Daoy (cell line): Measurements from ENCODE around the gene NR2E3. TPM values are rescaled to one million over a fixed set of nuclear protein-coding genes. Genes with fewer than 3 reads are reported as not detected.
A peak's percentile ranks its signal among the peaks of the same experiment; 100 is the strongest.

Experiments used
- DNase-seq: peaks from one replicate; pipeline ENCODE4 v3.0.0-alpha.2; 2015; ENCODE audit warnings: low read depth
- total RNA-seq: library from RNA; depleted of rRNA; stranded (reverse); fragments of >200 nt; shearing (Covaris generic); gene quantifications from 2 replicates; pipeline ENCODE4 v1.2.3, GENCODE V29; 2014; rRNA removed

Gene NR2E3
- total RNA-seq = not detected in 2 replicates

DNA sequence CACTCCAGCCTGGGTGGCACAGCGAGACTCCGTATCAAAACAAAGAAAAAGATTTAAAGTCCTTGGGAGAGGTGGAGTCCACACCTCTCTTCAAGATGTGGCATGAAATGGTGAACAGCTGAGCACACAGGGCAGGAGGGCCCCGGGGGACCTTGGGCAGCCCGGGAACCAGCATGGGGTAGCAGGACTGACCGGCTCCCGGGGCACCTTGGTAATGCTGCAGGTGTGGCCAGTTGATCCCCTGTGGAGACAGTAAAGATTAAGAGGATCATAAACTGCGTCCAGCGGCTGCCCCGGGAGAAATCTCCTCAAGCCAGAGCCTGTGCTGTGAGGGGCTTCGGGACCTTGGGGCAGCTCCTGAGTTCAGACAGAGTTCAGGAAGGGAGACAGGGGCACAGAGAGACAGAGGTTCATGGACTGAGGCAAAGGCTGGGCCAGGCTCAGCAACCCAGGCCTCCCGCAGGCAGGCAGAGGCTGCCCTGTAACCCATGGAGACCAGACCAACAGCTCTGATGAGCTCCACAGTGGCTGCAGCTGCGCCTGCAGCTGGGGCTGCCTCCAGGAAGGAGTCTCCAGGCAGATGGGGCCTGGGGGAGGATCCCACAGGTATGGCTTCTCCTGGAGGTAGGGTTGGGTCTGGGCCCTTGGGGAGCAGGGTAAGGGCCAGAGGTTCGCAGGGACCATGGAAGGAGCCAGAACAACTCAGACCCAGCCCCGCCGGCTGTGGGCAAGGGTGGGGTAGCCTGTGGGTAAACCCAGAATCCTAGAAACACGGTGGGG, at the start of gene NR2E3:
Gene NR2E3, plus strand, starts transcription at position 299 of the 780 bp plus-strand sequence. Its CDS starts 190 bp downstream, at position 489.
- DNase-seq = no peak

DNA sequence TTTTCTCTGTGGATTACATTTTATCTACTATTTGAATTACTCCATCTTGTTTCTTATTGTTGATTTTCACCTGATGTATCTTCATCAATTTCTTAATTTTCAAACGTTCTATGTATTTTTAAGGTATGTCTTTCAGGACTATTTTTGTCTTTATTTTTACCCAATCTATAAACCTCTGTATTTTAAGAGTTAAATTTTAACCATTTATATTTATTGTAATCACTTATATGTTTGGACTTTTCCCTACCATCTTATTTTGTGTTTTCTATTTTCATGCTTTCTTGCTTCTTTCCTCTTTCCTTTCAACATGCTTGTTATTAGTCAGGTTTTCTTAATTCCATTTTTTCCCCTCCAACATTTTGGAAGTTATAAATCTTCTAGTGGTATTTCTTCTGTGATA, 49.5 kb upstream of the NR2E3 start:
- no peak for DNase-seq

DNA sequence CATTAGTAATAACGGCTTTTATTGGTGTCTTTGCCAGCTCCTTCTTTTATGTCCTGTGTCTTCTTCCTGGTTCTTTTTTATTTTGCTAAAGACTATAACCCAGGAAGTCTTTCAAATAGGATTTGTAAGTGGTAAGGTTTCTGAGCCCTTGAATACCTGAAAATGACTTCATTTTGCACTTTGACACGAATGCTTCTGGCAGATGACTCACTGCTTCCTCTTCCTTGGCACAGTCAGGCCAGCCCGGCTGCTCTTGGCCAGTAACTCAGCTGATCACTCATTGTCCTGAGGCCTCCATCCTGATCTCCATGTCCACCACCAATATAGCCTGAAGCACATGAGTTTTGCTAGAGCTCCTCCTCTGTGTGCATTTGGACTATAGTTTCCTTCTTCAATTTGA, 48.7 kb upstream of the NR2E3 start:
- peak; percentile 68 for DNase-seq

DNA sequence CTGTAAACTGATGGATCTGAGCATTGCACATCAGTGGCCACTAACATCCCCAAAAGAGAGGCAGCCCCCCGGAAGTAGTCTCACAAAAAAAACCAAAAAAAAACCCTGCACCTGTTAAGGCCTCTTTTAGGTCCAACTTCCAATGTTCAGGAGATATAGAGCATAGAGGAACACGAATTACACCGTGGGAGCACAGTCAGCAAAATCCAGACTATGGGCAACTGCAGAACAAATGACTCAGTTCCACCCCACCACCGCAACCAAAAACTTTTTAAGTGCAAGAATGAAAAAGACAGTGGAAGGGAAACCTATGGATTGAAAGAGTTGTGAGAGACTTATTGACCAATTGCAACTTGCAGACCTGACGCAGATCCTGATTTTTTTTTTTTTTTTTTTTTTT, 42.2 kb upstream of the NR2E3 start:
- DNase-seq = no peak

DNA sequence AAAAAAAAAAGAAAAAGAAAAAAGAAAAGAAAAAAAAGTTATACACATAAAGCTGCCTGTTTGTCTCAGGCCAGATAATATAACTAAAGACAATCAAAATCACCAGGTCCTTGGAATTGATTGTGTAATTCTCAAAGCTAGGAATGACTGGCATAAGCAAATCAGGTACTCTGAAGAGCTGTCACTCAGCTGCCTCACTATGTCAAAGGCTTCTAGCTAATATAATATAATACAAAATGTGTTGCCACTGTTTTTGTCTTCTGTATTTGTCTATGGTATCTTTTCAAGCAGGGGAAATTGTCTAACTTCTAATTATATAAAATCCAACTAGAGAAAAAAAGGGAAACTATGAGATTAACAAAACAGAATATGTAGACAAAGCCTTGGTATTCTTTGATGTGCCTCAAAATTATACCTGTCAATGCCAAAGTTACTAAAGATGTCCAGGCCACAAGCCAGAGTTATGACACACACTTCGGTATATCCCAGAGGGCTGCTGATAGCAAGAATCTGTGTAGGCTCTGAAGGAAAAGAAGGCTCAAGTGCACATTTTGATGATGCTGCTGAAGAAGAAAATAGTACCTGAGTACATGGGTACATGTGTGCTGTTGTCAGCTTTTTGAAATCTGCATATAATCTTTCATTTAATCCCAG, 37.0 kb upstream of the NR2E3 start:
- DNase-seq = no peak

DNA sequence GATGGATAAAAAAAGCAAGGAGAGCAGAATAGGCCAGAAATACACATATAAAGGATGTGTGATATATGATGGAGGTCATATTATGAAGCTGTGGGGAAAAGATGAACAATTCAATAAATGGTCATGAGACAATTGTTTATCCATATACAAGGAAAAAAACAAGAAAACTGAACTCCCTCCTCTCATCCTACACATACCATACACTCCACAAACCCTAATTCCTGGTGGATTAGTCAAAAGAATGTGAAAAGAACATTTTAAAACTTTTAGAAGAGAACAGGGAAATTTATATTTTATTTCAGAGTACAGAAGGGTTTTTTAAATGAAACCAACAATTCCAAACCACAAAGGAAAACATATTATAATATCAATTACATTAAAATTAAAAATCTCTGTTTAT, 34.5 kb upstream of the NR2E3 start:
- no peak for DNase-seq

DNA sequence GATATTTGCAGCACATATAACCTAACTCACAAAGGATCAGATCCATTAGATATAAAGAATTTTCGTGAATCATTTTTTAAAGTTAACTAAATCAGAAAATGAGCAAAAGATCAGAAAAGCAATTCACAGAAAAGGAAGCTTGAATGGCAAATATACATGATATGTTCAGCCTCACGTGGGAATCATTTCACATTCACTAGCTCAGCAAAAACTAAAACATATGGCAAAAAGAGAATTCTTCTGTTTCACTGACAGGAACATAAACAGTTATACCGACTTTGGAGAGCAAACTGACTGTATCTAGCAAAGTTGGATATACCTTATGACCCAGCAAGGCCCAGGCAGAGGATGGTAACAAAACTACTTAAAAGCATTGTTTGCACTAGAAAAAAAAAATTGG, 34.0 kb upstream of the NR2E3 start:
- DNase-seq = no peak

DNA sequence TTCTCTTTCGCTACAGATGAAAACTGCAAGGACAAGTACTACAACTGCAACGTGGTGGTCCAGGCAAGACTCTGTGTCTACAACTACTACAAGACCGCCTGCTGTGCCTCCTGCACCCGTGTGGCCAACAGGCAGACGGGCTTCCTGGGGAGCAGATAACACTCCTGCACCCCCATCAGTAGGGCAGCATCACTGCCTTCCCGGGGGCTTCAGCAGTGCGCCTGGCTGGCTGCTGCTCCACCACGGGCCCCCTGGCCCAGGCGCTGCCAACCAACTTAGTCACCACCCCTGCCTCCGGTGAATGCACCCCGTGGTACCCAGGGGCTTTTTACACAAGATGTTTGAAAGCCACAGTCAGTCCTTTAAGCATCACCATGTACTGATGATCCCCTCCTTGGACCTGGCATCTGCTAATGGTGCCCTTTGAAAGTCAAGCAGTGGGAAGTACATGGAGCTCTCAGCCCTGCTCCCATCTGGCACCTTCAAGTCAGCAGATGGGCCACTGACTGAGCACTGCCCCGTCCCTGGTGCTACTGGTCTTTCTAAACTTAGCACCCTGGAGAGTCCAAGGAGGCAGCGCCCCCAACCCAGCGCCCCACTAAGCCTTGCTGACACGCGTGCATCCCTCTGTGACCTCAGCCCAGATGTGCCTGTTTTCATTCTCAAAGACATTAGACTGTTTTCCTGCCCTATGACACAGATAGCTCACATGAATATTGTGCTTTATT, 33.0 kb upstream of the NR2E3 start:
- no peak for DNase-seq

DNA sequence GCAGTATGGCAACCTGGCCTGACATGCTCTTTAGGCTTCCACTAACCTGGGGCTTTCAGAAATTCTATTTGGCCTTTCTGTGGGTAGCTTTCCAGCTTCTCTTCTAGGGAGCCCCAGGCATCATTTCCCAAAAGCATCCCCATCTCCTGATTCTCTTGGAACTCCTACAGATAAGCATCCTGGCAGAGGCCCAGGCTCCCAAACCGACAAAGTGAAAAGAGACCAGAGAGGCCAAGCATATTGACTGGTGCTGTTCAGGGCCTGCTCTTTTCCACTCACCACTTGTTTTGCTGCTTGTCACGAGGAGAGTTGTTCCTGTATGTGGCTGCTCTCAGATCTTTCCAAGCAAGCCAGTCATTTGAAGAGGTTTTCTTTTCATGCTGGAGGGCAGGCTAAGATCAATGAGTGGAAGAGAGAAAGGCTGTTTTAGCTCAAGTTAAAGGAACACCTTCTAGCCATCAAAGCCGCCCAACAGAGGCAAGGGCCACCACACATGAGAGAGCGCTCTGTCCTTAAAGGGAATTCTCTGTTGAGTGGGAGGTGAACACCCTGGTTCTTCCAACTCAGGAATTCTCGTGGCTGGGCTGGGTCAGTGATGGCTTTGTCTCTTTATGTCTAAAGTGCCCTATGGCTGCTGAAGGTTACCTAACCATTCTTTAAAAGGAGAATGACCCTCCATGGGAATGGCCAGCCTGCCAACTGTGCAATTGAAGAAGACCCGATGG, 31.1 kb upstream of the NR2E3 start:
- no peak for DNase-seq

DNA sequence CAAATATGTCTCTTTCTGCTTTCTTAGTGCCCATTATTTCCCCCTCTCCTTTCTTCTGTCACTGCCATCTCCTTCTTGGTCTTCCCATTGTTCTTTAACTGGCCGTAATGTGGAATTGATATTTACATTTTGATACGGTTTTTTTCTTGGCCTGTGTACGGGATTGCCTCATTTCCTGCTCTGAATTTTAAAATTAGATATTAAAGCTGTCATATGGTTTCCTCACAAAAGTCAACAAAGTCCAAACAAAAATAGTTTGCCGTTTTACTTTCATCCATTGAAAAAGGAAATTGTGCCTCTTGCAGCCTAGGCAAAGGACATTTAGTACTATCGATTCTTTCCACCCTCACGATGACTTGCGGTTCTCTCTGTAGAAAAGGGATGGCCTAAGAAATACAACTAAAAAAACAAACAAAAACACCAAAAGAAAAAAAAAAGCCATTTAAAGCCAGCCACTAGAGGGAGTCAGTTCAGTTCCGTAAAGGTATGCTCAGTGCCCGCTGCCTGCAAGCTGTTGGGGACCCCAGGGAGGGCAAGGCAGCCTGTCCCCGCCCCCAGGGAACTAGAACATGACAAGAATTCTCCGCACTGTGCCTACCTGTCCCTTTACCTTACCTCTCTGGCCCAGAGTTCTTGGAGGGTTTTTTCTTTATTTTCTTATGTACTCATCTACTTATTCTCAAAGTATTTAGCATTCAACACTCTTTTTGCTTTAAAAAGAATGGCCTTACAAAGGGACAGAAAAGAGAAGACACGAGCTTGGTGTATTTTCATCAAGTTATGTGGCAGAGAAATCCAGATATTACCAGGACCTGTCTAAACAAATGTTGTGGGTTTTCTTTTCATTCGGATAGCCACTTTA, 30.0 kb upstream of the NR2E3 start:
- DNase-seq = no peak

DNA sequence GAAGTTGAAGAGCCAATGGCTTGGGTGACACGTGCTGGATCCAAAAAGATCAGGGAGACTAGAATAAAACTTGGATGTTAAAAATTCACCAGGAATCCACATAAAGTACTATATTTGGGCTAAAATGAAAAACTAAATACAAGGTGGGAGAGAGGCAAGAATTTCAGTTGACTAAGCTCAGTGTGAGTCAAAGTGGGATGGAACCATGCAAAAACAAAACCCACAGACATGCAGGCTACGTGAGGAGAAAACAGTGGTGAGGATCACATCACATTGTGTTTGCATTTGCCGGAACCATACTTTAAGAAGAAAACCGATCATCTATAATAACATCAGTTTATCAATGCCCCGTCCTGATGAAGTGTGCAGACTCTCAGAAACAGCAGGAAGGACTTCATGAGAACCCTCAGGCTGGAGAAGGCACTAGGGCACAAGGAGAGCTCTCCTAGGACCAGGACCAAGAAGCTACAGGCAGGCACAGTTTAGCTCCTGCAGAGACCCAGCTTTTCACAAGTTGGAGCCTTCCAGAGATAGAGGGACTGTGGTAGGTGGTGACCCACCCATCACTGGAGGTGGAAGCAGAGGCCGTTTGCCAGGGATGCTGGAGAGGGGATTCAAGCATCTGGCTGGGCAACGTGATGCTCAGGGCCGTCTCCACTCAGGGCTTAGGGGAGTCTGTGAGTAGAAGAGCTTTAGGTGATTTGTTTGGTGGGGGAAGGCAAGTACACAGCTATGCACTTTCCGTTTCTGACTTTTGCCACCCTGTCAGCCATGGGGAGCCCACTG, 29.0 kb upstream of the NR2E3 start:
- no peak for DNase-seq

DNA sequence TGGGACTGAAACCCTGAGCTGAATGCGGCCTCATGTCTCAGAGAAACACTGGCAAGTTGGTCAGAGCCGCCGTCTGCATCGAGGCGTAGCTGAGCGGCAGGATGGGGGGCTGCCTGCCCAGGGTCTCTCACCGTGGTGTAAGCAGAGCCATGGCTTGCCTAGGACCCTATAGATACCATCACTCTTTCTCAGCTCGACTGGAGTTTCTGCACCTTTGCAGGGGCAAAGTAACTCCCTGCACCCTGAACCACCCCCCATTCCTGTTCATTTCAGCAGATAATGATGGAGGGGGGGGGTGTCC, 28.4 kb upstream of the NR2E3 start:
- DNase-seq = no peak

DNA sequence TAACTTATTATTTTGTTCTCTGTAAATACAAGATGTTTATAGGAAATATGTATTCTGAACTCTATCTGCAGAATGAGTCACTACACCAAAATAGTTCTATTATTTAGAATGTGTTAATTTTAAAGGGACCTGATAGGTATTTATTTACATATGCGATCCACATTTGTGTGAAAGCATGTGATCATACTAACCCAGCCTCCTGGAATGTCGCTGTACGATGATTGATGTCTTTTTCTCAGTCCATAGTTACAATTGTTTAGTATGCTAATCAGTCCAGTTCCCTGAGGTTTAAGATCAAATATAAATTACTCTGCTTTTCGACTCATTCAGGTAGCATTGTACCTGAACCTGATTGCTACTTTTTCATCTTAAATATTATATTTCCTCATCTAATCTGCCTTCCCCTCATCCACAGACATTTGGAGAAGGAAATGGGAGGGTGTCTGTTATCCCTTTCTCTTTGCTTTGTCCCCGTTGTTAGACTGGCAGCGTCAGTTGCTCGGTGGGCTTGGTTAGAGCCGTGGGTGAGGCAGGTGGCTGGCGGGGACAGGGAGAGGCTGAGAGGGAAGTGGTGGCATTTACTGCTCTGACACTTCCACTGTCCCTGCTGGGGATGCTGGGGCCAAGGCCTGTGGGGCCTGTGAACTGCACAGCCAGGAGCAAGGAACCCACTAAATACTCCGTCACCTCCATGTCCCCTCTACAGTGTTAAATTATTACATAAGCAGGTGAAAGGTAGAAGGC, 27.8 kb upstream of the NR2E3 start:
- no peak for DNase-seq

DNA sequence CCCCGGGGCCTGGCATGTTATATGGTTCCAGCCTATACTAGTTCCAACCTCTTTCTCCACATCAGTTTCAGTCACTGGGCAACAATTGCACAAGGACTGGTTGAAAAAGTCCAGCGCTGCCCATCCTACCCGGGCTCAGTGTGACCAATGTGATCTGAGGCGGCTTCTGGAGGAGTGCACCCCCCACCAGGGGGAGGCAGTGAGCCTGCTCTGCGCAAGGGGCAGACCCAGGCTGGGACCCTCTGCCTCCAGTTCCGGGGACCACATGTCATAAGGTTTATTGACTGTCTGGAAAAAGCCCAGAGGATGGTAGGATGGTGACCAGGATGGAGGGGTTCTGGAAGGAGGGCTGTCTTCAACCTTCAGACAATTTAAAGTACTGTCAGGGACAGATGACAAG, 25.6 kb upstream of the NR2E3 start:
- DNase-seq = no peak

DNA sequence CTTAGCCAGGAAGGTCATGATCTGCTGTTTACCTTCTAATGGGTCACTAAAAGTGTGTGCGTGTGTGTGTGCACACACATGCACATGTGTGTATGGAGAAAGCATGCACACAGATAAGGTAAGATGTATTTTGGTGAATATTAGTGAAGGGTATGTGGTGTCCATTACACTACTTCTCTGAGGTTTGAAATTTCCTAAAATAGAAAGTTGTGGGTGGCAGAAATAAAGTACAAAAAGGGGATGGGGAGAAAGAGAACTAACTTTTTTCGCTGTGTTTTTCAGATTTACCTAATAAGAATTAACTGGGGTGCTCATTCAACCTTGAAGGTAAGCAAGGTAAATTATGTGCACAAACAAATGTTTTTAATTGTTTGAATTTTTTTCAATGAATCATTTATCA, 24.4 kb upstream of the NR2E3 start:
- DNase-seq = no peak

DNA sequence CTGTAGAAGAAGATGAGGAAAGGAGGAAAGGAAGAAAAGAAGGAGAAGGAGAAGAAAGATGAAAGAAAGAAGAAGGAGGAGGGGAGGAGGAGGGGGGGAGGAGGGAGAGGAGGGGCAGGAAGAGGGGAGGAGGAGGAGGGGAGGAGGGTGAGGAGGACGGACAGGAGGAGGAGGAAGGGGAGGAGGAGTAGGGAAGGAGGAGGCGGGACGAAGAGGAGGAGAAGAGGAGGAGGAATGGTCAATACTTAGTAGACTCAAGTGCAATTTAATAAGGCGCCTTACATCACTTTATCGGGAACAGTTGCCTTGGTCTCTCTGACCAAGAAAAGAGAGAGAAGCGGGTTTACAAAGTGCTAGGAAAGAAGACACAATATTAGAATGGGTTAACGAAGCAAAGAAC, 23.7 kb upstream of the NR2E3 start:
- no peak for DNase-seq

DNA sequence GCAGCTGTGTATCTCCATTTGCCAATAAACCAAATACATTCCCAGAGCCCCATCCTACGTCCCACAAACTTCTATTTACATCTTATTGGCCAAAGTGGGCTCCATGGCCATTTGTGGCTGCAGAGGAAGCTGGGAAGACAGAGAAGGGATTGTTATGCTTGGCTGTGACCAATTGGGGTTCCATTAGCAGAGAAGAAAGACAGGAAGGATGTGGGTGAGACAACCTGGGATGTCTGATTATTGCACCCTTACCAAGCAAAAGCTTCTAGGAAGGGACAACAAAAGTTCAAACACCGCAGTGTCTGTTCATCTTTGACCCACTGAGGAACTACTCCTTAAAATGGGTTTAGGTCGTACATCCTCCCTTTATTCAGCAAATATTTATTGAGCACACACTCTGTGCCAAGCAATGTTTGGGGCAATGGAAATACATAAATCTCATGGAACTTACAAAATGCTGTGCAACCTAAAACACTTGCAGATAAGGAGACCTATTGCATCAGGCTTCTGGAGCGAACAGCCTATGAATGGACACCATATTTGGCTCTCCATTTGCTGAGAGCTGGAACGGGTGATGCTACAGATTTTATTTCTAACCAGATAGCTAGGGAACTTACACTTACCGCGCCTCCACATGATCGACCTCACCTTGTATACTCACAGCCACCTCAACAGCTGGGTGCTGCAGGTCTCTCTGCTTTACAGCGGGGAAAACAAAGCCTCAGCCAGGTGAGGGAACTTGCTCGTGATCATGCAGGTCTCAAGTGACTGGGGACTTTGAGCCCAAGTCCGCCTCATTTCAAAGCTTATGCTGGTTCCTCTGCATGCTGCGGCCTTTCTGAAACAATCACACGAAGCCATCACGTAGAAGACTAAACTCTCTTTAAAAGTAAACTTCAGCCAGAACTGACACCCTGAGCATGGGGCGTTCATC, 21.4 kb upstream of the NR2E3 start:
- DNase-seq = no peak

DNA sequence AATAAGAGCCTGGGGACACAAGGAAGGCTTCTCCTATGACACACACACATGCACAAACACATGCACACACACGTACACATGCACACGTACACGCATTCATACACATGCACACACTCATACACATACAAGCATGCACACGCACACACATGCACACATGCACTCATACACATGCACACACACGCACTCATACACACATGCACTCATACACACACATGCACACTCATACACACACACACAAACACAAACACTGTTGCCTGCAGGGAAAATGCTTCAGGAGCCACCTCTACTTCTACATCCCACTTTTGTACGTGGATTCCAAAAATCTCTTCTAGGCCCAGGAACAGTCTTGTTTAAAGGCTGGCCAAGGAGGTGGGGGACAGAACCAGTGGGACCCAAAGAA, 20.7 kb upstream of the NR2E3 start:
- DNase-seq = no peak

DNA sequence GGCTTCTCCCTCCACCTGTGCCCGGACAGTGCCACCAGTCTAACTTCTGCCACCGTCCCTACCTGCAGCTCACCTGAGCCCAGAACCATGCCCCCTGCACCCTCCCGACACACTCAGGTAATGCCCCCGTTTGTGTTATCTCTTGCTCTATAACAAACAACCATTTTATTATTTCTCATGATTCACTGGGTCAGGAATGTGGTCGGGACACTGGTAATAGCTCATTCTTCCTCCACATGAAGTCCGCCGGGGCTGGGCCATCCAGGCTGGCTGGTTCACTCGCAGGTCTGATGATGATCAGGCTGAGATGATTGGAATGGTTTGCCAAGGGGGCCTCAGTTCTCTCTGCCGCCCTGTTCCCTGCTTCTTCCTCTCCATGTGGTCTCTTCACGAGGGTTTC, 20.3 kb upstream of the NR2E3 start:
- peak; percentile 72 for DNase-seq
